HepG2 (cell line): ENCODE results near the gene ZNF513. TPM values are rescaled to one million over a fixed set of nuclear protein-coding genes. Genes with fewer than 3 reads are reported as not detected.

ENCODE experiments used
- ATAC-seq: fragments of 200-7000 bp; cut with Tn5 transposase; 3 replicates; pipeline ENCODE4 v1.9.1; 2020; ENCODE audit warnings: mild to moderate bottlenecking, moderate library complexity
- BruUV-seq: library from RNA; stranded (reverse); fragments of 400-500 nt; replicated peaks from 2 replicates; lab custom pipeline; 2021; lab: Mats Ljungman, UMichigan
- CTCF ChIA-PET: fragments of 300-600 bp; formaldehyde crosslinking; extraction: SDS; loops from one replicate; lab custom pipeline; 2021; ENCODE audit warnings: low total read pairs, inconsistent platforms, low intra/inter-chr PET ratio; lab: Yijun Ruan, JAX
- POLR2A ChIA-PET: fragments of 350-600 bp; sonication (Branson Sonifier 250); formaldehyde crosslinking; loops from one replicate; lab custom pipeline; 2020; ENCODE audit warnings: antibody characterized with exemption, inconsistent platforms; lab: Yijun Ruan, JAX
- DNase-seq: peaks from one replicate; pipeline ENCODE4 v3.0.0-alpha.2; 2015; ENCODE audit warnings: low spot score
- FAIRE-seq: peaks from 3 replicates; lab custom pipeline; 2011; peaks lifted over from hg19 to GRCh38; lab: Jason Lieb, UNC
- H2AFZ ChIP-seq: one replicate; pipeline ENCODE4 v1.6.1; 2011; ENCODE audit warnings: low read length, inconsistent platforms
- H3K27ac ChIP-seq: fragments of 300-600 bp; 3 replicates; pipeline ENCODE4 v1.8.0; 2011; ENCODE audit warnings: mixed run types, mild to moderate bottlenecking, mixed read lengths, low read length, inconsistent platforms; ENCODE audit not compliant: insufficient read depth; ENCODE audit errors: extremely low read length
- H3K27me3 ChIP-seq, 2 experiments: fragments of 200-600 bp in 1 of 2; 2 replicates in 1 of 2; 3 replicates in 1 of 2; pipeline versions ENCODE4 v1.6.0 to v1.8.0; 2011; ENCODE audit warnings: low read length in 2 of 2, mild to moderate bottlenecking in 2 of 2, moderate library complexity in 2 of 2, inconsistent platforms in 1 of 2; ENCODE audit not compliant: insufficient read depth in 2 of 2, control insufficient read depth in 1 of 2
- H3K36me3 ChIP-seq, 2 experiments: fragments of 200-600 bp in 1 of 2; replicated peaks in 1 of 2; 2 replicates in 1 of 2; 3 replicates in 1 of 2; pipeline versions ENCODE4 v1.5.1 to v1.8.0; 2011; ENCODE audit warnings: low read length in 2 of 2, inconsistent platforms in 1 of 2; ENCODE audit not compliant: insufficient read depth in 2 of 2, control insufficient read depth in 1 of 2
- H3K4me1 ChIP-seq: 2 replicates; pipeline ENCODE4 v1.5.1; 2012; ENCODE audit warnings: low read length, inconsistent platforms; ENCODE audit not compliant: insufficient read depth
- H3K4me2 ChIP-seq: 2 replicates; pipeline ENCODE4 v1.6.0; 2011; ENCODE audit warnings: low read depth, low read length, inconsistent platforms
- H3K4me3 ChIP-seq, 3 experiments: fragments of 200-600 bp in 1 of 3; sonication (generic), shearing (Covaris generic) in 1 of 3; replicated peaks in 1 of 3; 2 replicates each; pipeline ENCODE4 v1.5.1; 2011 to 2016; ENCODE audit warnings: low read length in 3 of 3, inconsistent platforms in 2 of 3, low read depth in 2 of 3, mild to moderate bottlenecking in 2 of 3, control low read depth in 1 of 3, mixed read lengths in 1 of 3; ENCODE audit not compliant: insufficient read depth in 1 of 3
- H3K79me2 ChIP-seq: one replicate; pipeline ENCODE4 v1.6.1; 2011; ENCODE audit warnings: low read length, inconsistent platforms; ENCODE audit not compliant: insufficient read depth
- H3K9ac ChIP-seq: 2 replicates; pipeline ENCODE4 v1.6.0; 2011; ENCODE audit warnings: mild to moderate bottlenecking, low read depth, low read length, inconsistent platforms; ENCODE audit not compliant: insufficient read depth
- H3K9me3 ChIP-seq: 2 replicates; pipeline ENCODE4 v1.5.1; 2012; ENCODE audit warnings: mild to moderate bottlenecking, low read length
- H4K20me1 ChIP-seq: 2 replicates; pipeline ENCODE4 v1.6.0; 2011; ENCODE audit warnings: inconsistent platforms, mild to moderate bottlenecking, low read length, moderate library complexity; ENCODE audit not compliant: insufficient read depth
- AGO2 ChIP-seq: fragments of 200-400 bp; formaldehyde crosslinking; optimal IDR thresholded peaks from 2 replicates; pipeline ENCODE3; 2017; ENCODE audit warnings: mild to moderate bottlenecking, low read depth, low read length, moderate library complexity
- BATF2 ChIP-seq: sonication (generic); formaldehyde crosslinking; IDR thresholded peaks from 2 replicates; pipeline ENCODE4 v1.8.0; 2022; ENCODE audit warnings: mild to moderate bottlenecking, missing genetic modification reagents, moderate library complexity
- KAT8 ChIP-seq: IDR thresholded peaks from 2 replicates; pipeline ENCODE4 v1.6.1; 2016; ENCODE audit warnings: missing genetic modification reagents, missing compliant biosample characterization
- KLF6 ChIP-seq: IDR thresholded peaks from 2 replicates; pipeline ENCODE4 v1.8.0; 2016; ENCODE audit warnings: missing biosample characterization, missing genetic modification reagents
- POLR2A ChIP-seq, 2 experiments: IDR thresholded peaks; 2 replicates each; pipeline ENCODE4 v1.6.1; 2011; ENCODE audit warnings: low read depth in 2 of 2, low read length in 2 of 2, mild to moderate bottlenecking in 1 of 2, moderate library complexity in 1 of 2; ENCODE audit not compliant: insufficient read depth in 1 of 2
- ZNF143 ChIP-seq: sonication (generic); formaldehyde crosslinking; IDR thresholded peaks from 2 replicates; pipeline ENCODE4 v1.4.0; 2020; ENCODE audit warnings: missing genetic modification reagents
- ZNF577 ChIP-seq: sonication (generic); formaldehyde crosslinking; IDR thresholded peaks from 2 replicates; pipeline ENCODE4 v1.4.0; 2020; ENCODE audit warnings: mild to moderate bottlenecking, low read depth, missing genetic modification reagents, borderline replicate concordance
- WGBS: methylation state at CpG from one replicate; pipeline ENCODE4 v1.1.6; 2017; ENCODE audit warnings: low lambda C conversion rate; 5-methylcytosine and 5-hydroxymethylcytosine counted together
- in situ Hi-C: cut with HindIII; loops from 2 replicates; pipeline ENCODE4 v1.10.0; 2017; ENCODE audit warnings: low pct_unique_long_range_greater_than_20kb; ENCODE audit not compliant: extremely low pct_ligation_motif_present
- intact Hi-C: fragments of 100-400 bp; cut with micrococcal nuclease; formaldehyde crosslinking; loops from one replicate; pipeline ENCODE4 v1.10.0; 2022; ENCODE audit not compliant: unreplicated experiment
- polyA plus RNA-seq, 8 experiments: library from polyadenylated mRNA; depleted of rRNA in 3 of 8; stranded (reverse) in 7 of 8; unstranded in 1 of 8; fragments of >200 nt; fragmentation: Illumina TruSeq in 4 of 8; extraction: Trizol in 4 of 8; gene quantifications; 2 replicates each; pipeline versions ENCODE4 v1.2.1 to v1.2.3, GENCODE V29; 2011 to 2016; ENCODE audit warnings: low read depth in 4 of 8, missing spikeins in 1 of 8, mixed read lengths in 1 of 8; ENCODE audit not compliant: insufficient read depth in 1 of 8
- total RNA-seq, 5 experiments: library from RNA; depleted of rRNA; stranded (reverse); fragments of >200 nt; fragmentation: Illumina TruSeq; extraction: Trizol; gene quantifications; 2 replicates each; pipeline ENCODE4 v1.2.3, GENCODE V29; 2016; ENCODE audit warnings: low read depth in 1 of 5

The ZNF513 gene
- total and polyA plus RNA-seq, 2 of the 13 experiments (the other 11 are each of a cell fraction or from before 2014, with no cell fraction given), result 4.9 to 6.3 TPM

GRCh38 chr2:27336173-27336572 lies 44.4 kb downstream of the ZNF513 start:
- intact Hi-C loops, result no loop called here
- H3K4me1 ChIP-seq, result no peaks in the 10 kb centered on the region
- ChIA-PET CTCF (no interaction called here), POLR2A (no interaction called here)
- DNase-seq (no peak), FAIRE-seq (no peak), ATAC-seq (peak; percentile 14; the same call in 1 of the 3 replicates)
- no peaks in the 10 kb centered on the region for H3K27me3 ChIP-seq
- in situ Hi-C loops, result no loop called here
- H3K27ac ChIP-seq, result no peak overlapping the region
- no peak overlapping the region for H2AFZ ChIP-seq
- WGBS, result 97% methylated on average over 7 of the region's 7 CpGs
- H3K4me2 ChIP-seq, result no peak overlapping the region
- H3K9me3 ChIP-seq, result no peaks in the 10 kb centered on the region
- no TSS peak for BruUV-seq
- H4K20me1 ChIP-seq, result no peaks in the 10 kb centered on the region
- TF ChIP-seq ZNF577 (CRISPR knock-in tag), result no peak
- peak; percentile 16 for TF ChIP-seq AGO2
- H3K36me3 ChIP-seq, result peaks cover 44 to 63% of the 10 kb centered on the region in 2 experiments
- H3K4me3 ChIP-seq, result no peak overlapping the region
- H3K9ac ChIP-seq, result no peak overlapping the region
- no peaks in the 10 kb centered on the region for H3K79me2 ChIP-seq

GRCh38 chr2:27335311-27335710 lies 45.2 kb downstream of the ZNF513 start:
- Histone ChIP-seq H3K79me2 (no peaks in the 10 kb centered on the region), H3K4me2 (no peak overlapping the region), H3K4me1 (no peaks in the 10 kb centered on the region), H2AFZ (no peak overlapping the region), H3K36me3 (peaks cover 44 to 64% of the 10 kb centered on the region in 2 experiments), H3K27me3 (no peaks in the 10 kb centered on the region), H3K4me3 (no peak overlapping the region), H3K27ac (no peak overlapping the region), H4K20me1 (no peaks in the 10 kb centered on the region), H3K9ac (no peak overlapping the region), H3K9me3 (no peaks in the 10 kb centered on the region)
- DNase-seq (no peak), ATAC-seq (peak; percentile 7; the same call in 1 of the 3 replicates), FAIRE-seq (no peak)
- CTCF ChIA-PET, result no interaction called here
- in situ Hi-C loops, result no loop called here
- POLR2A ChIA-PET, result no interaction called here
- TF ChIP-seq POLR2A (IDR thresholded peaks at IDR 0.05; ENCODE audit: insufficient read depth in 1 of 2, low read depth in 2 of 2, low read length in 2 of 2), result peak in 1 of 2 experiments; percentile 38; a peak in 1 of 4 replicates
- no peak for TF ChIP-seq ZNF143 (CRISPR knock-in tag)
- no peak for TF ChIP-seq BATF2 (CRISPR knock-in tag)
- TF ChIP-seq KLF6 (CRISPR knock-in tag), result no peak
- no peak for TF ChIP-seq KAT8 (CRISPR knock-in tag)
- WGBS, result 100% methylated on average over 2 of the region's 3 CpGs
- BruUV-seq, result no TSS peak
- intact Hi-C loops, result no loop called here

Other genes with a start within 250 kb of the ZNF513 start
- 112 and 119 TPM in 2 replicates for gene PREB, start 246.1 kb downstream of the ZNF513 start, total RNA-seq (2016; rRNA removed; fragmentation: Illumina TruSeq; extraction: Trizol)
- gene PREB, start 246.1 kb downstream of the ZNF513 start, polyA plus RNA-seq (2011; rRNA removed), result 192 and 208 TPM in 2 replicates
- not detected in 2 replicates for gene PRR30, start 241.3 kb downstream of the ZNF513 start, total RNA-seq (2016; rRNA removed; fragmentation: Illumina TruSeq; extraction: Trizol)
- gene PRR30, start 241.3 kb downstream of the ZNF513 start, polyA plus RNA-seq (2011; rRNA removed), result not detected in 2 replicates
- gene TCF23, start 231.7 kb downstream of the ZNF513 start, total RNA-seq (2016; rRNA removed; fragmentation: Illumina TruSeq; extraction: Trizol), result 0.02 and 0.04 TPM in 2 replicates
- gene TCF23, start 231.7 kb downstream of the ZNF513 start, polyA plus RNA-seq (2011; rRNA removed), result 1.4 TPM in 2 replicates
- 130 and 207 TPM in 2 replicates for gene ATRAID, start 168.7 kb downstream of the ZNF513 start, total RNA-seq (2016; rRNA removed; fragmentation: Illumina TruSeq; extraction: Trizol)
- 280 and 382 TPM in 2 replicates for gene ATRAID, start 168.7 kb downstream of the ZNF513 start, polyA plus RNA-seq (2011; rRNA removed)
- 73.9 and 135 TPM in 2 replicates for gene SLC5A6, start 168.5 kb downstream of the ZNF513 start, total RNA-seq (2016; rRNA removed; fragmentation: Illumina TruSeq; extraction: Trizol)
- 417 and 462 TPM in 2 replicates for gene SLC5A6, start 168.5 kb downstream of the ZNF513 start, polyA plus RNA-seq (2011; rRNA removed)
- 21.5 and 21.7 TPM in 2 replicates for gene CAD, start 163.4 kb downstream of the ZNF513 start, total RNA-seq (2016; rRNA removed; fragmentation: Illumina TruSeq; extraction: Trizol)
- gene CAD, start 163.4 kb downstream of the ZNF513 start, polyA plus RNA-seq (2011; rRNA removed), result 37.0 and 43.1 TPM in 2 replicates
- gene SLC30A3, start 117.7 kb downstream of the ZNF513 start, total RNA-seq (2016; rRNA removed; fragmentation: Illumina TruSeq; extraction: Trizol), result 0.38 TPM in 1 of 2 replicates, not detected in the other
- 0.79 and 1.0 TPM in 2 replicates for gene SLC30A3, start 117.7 kb downstream of the ZNF513 start, polyA plus RNA-seq (2011; rRNA removed)
- not detected in 2 replicates for gene DNAJC5G, start 105.3 kb downstream of the ZNF513 start, total RNA-seq (2016; rRNA removed; fragmentation: Illumina TruSeq; extraction: Trizol)
- 0.05 and 0.07 TPM in 2 replicates for gene DNAJC5G, start 105.3 kb downstream of the ZNF513 start, polyA plus RNA-seq (2011; rRNA removed)
- 0.07 TPM in 1 of 2 replicates, not detected in the other for gene TRIM54, start 98.3 kb downstream of the ZNF513 start, total RNA-seq (2016; rRNA removed; fragmentation: Illumina TruSeq; extraction: Trizol)
- 0.13 and 0.14 TPM in 2 replicates for gene TRIM54, start 98.3 kb downstream of the ZNF513 start, polyA plus RNA-seq (2011; rRNA removed)
- 0.36 and 1.2 TPM in 2 replicates for gene UCN, start 72.3 kb downstream of the ZNF513 start, total RNA-seq (2016; rRNA removed; fragmentation: Illumina TruSeq; extraction: Trizol)
- 2.3 and 2.6 TPM in 2 replicates for gene UCN, start 72.3 kb downstream of the ZNF513 start, polyA plus RNA-seq (2011; rRNA removed)
- 37.0 and 48.9 TPM in 2 replicates for gene MPV17, start 57.6 kb downstream of the ZNF513 start, total RNA-seq (2016; rRNA removed; fragmentation: Illumina TruSeq; extraction: Trizol)
- gene MPV17, start 57.6 kb downstream of the ZNF513 start, polyA plus RNA-seq (2011; rRNA removed), result 119 and 129 TPM in 2 replicates
- 77.5 and 80.0 TPM in 2 replicates for gene GTF3C2, start 24.0 kb downstream of the ZNF513 start, total RNA-seq (2016; rRNA removed; fragmentation: Illumina TruSeq; extraction: Trizol)
- 110 and 130 TPM in 2 replicates for gene GTF3C2, start 24.0 kb downstream of the ZNF513 start, polyA plus RNA-seq (2011; rRNA removed)
- 91.5 and 105 TPM in 2 replicates for gene EIF2B4, start 10.4 kb downstream of the ZNF513 start, total RNA-seq (2016; rRNA removed; fragmentation: Illumina TruSeq; extraction: Trizol)
- gene EIF2B4, start 10.4 kb downstream of the ZNF513 start, polyA plus RNA-seq (2011; rRNA removed), result 96.4 and 99.2 TPM in 2 replicates
- gene SNX17, start 10.1 kb downstream of the ZNF513 start, total RNA-seq (2016; rRNA removed; fragmentation: Illumina TruSeq; extraction: Trizol), result 94.9 and 109 TPM in 2 replicates
- 75.0 and 88.4 TPM in 2 replicates for gene SNX17, start 10.1 kb downstream of the ZNF513 start, polyA plus RNA-seq (2011; rRNA removed)
- 211 and 213 TPM in 2 replicates for gene PPM1G, start 28.9 kb upstream of the ZNF513 start, total RNA-seq (2016; rRNA removed; fragmentation: Illumina TruSeq; extraction: Trizol)
- gene PPM1G, start 28.9 kb upstream of the ZNF513 start, polyA plus RNA-seq (2011; rRNA removed), result 52.3 and 58.2 TPM in 2 replicates
- gene NRBP1, start 47.9 kb upstream of the ZNF513 start, total RNA-seq (2016; rRNA removed; fragmentation: Illumina TruSeq; extraction: Trizol), result 165 and 222 TPM in 2 replicates
- gene NRBP1, start 47.9 kb upstream of the ZNF513 start, polyA plus RNA-seq (2011; rRNA removed), result 227 and 240 TPM in 2 replicates
- 2.1 TPM in 1 of 2 replicates, not detected in the other for gene KRTCAP3, start 61.6 kb upstream of the ZNF513 start, total RNA-seq (2016; rRNA removed; fragmentation: Illumina TruSeq; extraction: Trizol)
- gene KRTCAP3, start 61.6 kb upstream of the ZNF513 start, polyA plus RNA-seq (2011; rRNA removed), result 4.5 and 5.6 TPM in 2 replicates
- 17.0 and 21.6 TPM in 2 replicates for gene IFT172, start 109.0 kb upstream of the ZNF513 start, total RNA-seq (2016; rRNA removed; fragmentation: Illumina TruSeq; extraction: Trizol)
- 30.7 and 35.7 TPM in 2 replicates for gene IFT172, start 109.0 kb upstream of the ZNF513 start, polyA plus RNA-seq (2011; rRNA removed)
- gene FNDC4, start 114.5 kb upstream of the ZNF513 start, total RNA-seq (2016; rRNA removed; fragmentation: Illumina TruSeq; extraction: Trizol), result 7.4 and 9.0 TPM in 2 replicates
- 17.4 and 26.3 TPM in 2 replicates for gene FNDC4, start 114.5 kb upstream of the ZNF513 start, polyA plus RNA-seq (2011; rRNA removed)
- 6.9 and 15.2 TPM in 2 replicates for gene GCKR, start 116.1 kb upstream of the ZNF513 start, total RNA-seq (2016; rRNA removed; fragmentation: Illumina TruSeq; extraction: Trizol)
- gene GCKR, start 116.1 kb upstream of the ZNF513 start, polyA plus RNA-seq (2011; rRNA removed), result 48.3 and 74.5 TPM in 2 replicates
- gene ZNF512, start 202.3 kb upstream of the ZNF513 start, total RNA-seq (2016; rRNA removed; fragmentation: Illumina TruSeq; extraction: Trizol), result 31.0 and 38.1 TPM in 2 replicates
- gene ZNF512, start 202.3 kb upstream of the ZNF513 start, polyA plus RNA-seq (2011; rRNA removed), result 27.9 and 29.8 TPM in 2 replicates
- gene CCDC121, start 248.3 kb upstream of the ZNF513 start, total RNA-seq (2016; rRNA removed; fragmentation: Illumina TruSeq; extraction: Trizol), result 3.0 and 3.8 TPM in 2 replicates
- 1.2 and 1.9 TPM in 2 replicates for gene CCDC121, start 248.3 kb upstream of the ZNF513 start, polyA plus RNA-seq (2011; rRNA removed)
- 62.7 and 98.5 TPM in 2 replicates for gene GPN1, start 248.3 kb upstream of the ZNF513 start, total RNA-seq (2016; rRNA removed; fragmentation: Illumina TruSeq; extraction: Trizol)
- 51.9 and 54.5 TPM in 2 replicates for gene GPN1, start 248.3 kb upstream of the ZNF513 start, polyA plus RNA-seq (2011; rRNA removed)